AML-193 (cell line): Measurements from ENCODE around the gene ONECUT3.
"Not testable (repeated sequence)": the region's sequence is repeated elsewhere in the genome, so short reads cannot be mapped to it uniquely, and the experiment has no call there.

Source experiments
- DNase-seq, 2 experiments: peaks; one replicate each; lab custom pipeline; 2025; lab: John Stamatoyannopoulos, UW

The ONECUT3 gene

GRCh38 chr19:1752757-1753728, at the start of gene ONECUT3:
ONECUT3 (plus strand) TSS chr19:1753506; CDS start chr19:1753663, 157 bp downstream.
- no peak for DNase-seq

GRCh38 chr19:1704339-1704738, 49.0 kb upstream of the ONECUT3 start:
- no peak for DNase-seq

- no peak for DNase-seq
These were observed 47.9 kb upstream of the ONECUT3 start for GRCh38 chr19:1705367-1705766.

- DNase-seq, result not testable (repeated sequence)
These were observed 46.7 kb upstream of the ONECUT3 start for GRCh38 chr19:1706646-1707045.

- no peak for DNase-seq
These were observed 46.1 kb upstream of the ONECUT3 start for GRCh38 chr19:1707240-1707639.

GRCh38 chr19:1713170-1713569, 40.1 kb upstream of the ONECUT3 start:
- no peak for DNase-seq

GRCh38 chr19:1715540-1715939, 37.8 kb upstream of the ONECUT3 start:
- no peak for DNase-seq

- no peak for DNase-seq
These were observed 35.9 kb upstream of the ONECUT3 start for GRCh38 chr19:1717200-1717969.

GRCh38 chr19:1717970-1718264, 35.4 kb upstream of the ONECUT3 start:
- DNase-seq, result no peak

- no peak for DNase-seq
These were observed 34.6 kb upstream of the ONECUT3 start for GRCh38 chr19:1718420-1719291.

- DNase-seq, result no peak
These were observed 33.8 kb upstream of the ONECUT3 start for GRCh38 chr19:1719519-1719918.

GRCh38 chr19:1720237-1720636, 33.1 kb upstream of the ONECUT3 start:
- DNase-seq, result no peak

- DNase-seq, result no peak
These were observed 27.9 kb upstream of the ONECUT3 start for GRCh38 chr19:1725100-1726064.

GRCh38 chr19:1728816-1729567, 24.3 kb upstream of the ONECUT3 start:
- DNase-seq, result no peak

- DNase-seq, result no peak
These were observed 23.8 kb upstream of the ONECUT3 start for GRCh38 chr19:1729568-1729925.

GRCh38 chr19:1730157-1730556, 23.1 kb upstream of the ONECUT3 start:
- no peak for DNase-seq

- DNase-seq, result no peak
These were observed 18.9 kb upstream of the ONECUT3 start for GRCh38 chr19:1734321-1734966.

- DNase-seq, result no peak
These were observed 17.0 kb upstream of the ONECUT3 start for GRCh38 chr19:1736280-1736679.

- DNase-seq, result no peak
These were observed 16.4 kb upstream of the ONECUT3 start for GRCh38 chr19:1736927-1737326.
